Esophagus muscularis mucosa (tissue), 3 donors: Measurements from ENCODE around the gene MYO1B.

Experiments
- POLR2A ChIP-seq: fragments of 450-650 bp; IDR thresholded peaks from one replicate; pipeline ENCODE4 v1.6.1; 2017; ENCODE audit warnings: antibody characterized with exemption, moderate library complexity, mild to moderate bottlenecking, low read depth
- TF ChIP-seq, protein P1 (sequence below), 3 experiments: fragments of 200-600 bp in 2 of 3; fragments of 450-650 bp in 1 of 3; sonication (generic) in 2 of 3; IDR thresholded peaks; one replicate each; pipeline ENCODE4 v1.5.1; 2017 to 2019; ENCODE audit warnings: antibody characterized with exemption in 3 of 3, mild to moderate bottlenecking in 2 of 3, moderate library complexity in 1 of 3

DNA sequence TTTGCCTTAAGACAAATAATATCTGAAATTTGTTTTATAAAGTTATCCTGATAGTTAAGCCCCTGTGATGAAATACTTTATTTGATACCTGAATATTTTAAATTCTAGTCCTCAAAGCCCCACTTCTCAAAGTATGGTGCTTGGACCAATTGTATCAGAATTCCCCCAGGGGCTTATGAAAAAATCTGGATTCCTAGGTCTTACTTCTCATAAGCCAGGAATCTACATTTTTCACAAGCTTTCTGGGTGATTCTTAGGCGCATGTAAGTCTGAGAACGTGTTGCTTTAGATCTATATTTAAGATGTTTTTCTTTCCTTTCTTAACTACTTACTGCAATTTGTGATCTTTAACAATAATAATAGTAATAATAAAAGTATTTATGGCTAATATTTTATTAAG, 53.1 kb downstream of the MYO1B start:
- no peak for TF ChIP-seq POLR2A
- TF ChIP-seq, protein P1, sequence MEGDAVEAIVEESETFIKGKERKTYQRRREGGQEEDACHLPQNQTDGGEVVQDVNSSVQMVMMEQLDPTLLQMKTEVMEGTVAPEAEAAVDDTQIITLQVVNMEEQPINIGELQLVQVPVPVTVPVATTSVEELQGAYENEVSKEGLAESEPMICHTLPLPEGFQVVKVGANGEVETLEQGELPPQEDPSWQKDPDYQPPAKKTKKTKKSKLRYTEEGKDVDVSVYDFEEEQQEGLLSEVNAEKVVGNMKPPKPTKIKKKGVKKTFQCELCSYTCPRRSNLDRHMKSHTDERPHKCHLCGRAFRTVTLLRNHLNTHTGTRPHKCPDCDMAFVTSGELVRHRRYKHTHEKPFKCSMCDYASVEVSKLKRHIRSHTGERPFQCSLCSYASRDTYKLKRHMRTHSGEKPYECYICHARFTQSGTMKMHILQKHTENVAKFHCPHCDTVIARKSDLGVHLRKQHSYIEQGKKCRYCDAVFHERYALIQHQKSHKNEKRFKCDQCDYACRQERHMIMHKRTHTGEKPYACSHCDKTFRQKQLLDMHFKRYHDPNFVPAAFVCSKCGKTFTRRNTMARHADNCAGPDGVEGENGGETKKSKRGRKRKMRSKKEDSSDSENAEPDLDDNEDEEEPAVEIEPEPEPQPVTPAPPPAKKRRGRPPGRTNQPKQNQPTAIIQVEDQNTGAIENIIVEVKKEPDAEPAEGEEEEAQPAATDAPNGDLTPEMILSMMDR (IDR thresholded peaks at IDR 0.05), result no peak
